ENCODE measurements around the gene DGLUCY.

DNA sequence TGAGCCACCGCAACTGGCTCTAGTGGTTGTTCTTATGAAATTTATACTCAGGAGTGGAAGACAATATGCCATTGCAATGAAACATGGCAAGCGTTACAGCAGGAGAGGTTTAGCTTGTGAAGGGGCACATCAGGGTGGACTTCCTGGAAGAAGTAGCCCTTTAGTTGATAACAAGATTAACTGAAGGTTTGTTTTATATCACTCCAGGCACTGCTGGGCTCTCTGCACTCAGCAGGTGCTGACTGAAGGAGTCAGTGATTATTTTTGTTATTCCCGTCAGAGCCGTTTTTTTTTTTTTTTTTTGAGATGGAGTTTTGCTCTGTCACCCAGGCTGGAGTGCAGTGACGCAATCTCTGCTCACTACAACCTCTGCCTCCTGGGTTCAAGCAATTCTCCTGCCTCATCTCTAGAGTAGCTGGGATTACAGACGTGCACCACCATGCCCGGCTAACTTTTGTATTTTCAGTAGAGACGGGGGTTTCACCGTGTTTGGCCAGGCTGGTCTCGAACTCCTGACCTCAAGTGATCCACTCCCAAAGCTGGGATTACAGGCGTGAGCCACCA is 148.2 kb downstream of the DGLUCY start:
- TF ChIP-seq CTCF (IDR thresholded peaks at IDR 0.05; ENCODE audit: low read depth, low read length, poor library complexity, severe bottlenecking), result no peak
- TF ChIP-seq EZH2phosphoT487 (IDR thresholded peaks at IDR 0.05; ENCODE audit: borderline replicate concordance, low read length), result no peak
